NCI-H1048 (cell line): ENCODE measurements around the gene DOK6.
"Not testable (repeated sequence)": the region's sequence is repeated elsewhere in the genome, so short reads cannot be mapped to it uniquely, and the experiment has no call there.

Source experiments
- DNase-seq: peaks from one replicate; lab custom pipeline; 2025; lab: John Stamatoyannopoulos, UW

DOK6 gene

DNA sequence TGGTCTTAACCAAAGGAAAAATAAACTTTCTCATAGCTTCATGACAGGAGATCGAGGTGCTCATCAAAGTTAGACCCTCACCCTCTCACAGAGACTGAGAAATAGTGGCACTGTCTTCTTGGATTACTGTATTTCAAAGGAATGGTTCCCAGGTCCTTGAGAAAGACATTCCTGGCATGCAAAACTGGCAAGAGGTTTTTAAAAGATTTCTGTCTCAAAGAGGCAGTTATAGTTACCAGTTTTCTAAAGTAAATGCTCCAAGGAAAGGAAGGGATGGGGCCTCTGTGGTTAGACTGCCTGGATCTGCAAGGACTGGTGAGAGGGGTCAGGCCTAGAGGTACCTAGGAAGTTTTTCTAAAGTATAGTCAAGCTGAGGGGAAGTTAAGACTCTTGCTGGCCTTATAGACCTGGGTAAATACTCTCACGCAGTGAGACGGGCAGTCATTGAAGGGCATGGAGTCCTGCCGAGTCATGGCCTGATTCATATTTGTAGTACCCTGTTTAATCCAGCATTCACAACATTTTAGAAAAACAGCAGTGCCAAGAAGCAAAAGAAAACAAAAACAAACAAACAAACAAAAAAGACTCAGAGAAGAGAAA lies 226.1 kb downstream of the DOK6 start:
- no peak for DNase-seq

DNA sequence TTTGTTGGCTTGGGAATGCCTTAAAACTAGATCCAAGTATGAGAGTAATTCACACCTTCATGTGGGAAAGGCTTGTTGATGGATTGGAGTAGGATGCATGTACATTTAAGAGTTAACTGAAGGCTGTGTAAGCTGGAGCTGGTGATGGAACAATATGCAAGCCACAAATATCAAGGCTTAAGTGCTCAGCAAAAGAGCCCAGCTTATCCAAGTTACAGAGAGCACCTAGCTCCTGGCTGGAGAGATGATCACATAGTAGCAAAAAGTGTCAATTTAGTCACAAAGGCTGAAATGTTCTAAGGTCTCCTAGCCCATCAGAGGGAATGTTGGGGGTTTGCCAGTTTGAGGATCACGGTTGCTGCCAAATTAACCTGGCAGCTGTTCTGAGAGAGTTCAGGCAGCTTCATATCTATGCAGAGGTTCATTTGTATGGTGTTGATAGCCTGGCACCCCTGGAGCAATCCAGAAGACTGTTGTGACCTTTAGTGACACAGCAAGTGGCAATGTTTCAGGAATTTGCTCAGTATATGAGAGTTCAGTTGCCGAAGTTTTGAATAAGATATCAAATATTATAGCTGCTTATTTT lies 228.2 kb downstream of the DOK6 start:
- no peak for DNase-seq

DNA sequence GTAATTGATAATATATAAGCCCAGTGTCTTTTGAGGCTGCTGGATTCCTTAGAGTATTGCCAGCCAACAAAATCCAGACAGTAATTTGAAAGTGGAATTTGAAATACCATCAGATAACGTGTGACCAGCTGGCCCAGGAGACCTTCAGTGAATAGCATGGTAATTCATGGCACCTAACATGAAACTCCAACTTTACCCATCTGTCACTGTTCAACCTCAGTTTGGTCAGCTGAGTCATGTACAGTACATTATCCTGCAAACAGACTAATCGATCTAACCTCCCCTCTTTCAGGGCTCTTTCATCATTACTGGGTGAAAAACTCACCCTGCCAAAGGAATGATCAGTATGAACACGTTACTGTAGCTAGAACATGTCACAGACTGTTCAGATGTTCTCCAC lies 230.6 kb downstream of the DOK6 start:
- no peak for DNase-seq

DNA sequence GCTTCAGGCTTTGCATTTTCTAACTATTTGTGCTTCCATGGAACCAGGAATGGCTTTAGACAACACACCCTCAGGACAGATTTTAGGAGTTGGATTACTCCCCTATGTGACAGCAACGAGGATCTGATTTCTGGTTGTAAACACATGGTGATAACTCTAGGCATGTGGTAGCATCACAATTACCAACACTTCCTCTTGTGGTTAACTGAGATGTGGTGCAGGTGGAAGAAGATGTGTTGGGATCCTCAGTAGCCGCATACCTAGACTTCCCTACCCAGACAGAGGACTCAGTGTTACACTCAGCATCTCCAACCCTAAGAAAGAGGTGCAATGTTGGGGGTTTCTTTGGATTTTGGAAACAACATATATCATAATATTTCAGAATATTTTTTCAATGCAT lies 234.8 kb downstream of the DOK6 start:
- DNase-seq: no peak

DNA sequence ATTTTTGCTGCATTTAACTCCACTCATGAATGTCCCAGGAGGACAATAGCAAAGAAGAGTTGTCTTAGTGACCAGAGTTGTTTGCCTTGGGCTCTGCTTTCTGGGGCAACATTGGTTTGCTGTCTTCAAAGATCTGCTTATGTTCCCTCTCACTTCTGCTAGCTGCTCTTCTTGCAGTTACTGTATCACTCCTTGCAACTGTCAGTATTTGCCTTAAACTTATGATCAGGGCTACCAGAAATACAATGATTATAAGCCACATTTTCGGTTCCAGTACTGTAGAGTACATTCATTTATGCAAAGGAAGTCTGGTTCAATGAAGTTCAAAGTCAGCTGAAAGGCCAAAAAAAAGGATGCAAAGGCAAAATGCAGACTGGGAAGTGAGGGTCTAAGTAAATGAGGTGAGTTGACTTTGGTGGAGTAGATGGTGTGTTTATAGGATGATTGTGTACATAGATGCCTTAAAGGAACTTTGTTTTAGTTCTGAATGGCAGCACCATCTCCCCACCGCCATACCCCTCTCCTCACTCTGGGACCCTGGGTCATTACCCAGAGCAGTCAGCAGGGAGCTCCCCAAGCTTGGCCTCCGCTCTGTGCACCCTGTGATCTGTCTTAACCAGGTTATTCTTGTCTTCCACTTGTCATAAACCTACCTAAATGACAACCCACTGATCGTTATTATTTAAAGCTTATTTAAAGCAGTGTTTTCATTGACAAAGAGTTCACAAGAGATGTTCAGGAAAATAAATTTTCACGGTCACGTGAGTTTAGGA lies 236.0 kb downstream of the DOK6 start:
- DNase-seq: no peak

DNA sequence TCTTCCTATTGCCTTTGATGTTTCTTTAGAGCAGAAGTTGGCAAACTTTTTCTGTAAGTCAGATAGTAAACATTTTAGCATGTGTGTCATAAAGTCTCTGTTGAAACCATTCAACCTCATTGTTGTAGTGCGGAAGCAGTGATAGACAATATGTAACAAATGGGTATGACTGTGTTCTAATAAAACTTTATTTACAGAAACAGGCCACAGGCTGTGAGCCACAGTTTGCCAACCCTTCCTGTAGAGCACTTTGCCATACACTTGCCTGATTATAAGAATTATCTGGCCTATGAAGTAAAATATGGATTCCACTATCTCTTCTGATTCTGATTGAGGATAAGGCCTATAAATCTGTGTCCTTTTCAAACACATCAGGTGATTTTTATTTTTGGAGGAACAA lies 237.4 kb downstream of the DOK6 start:
- DNase-seq: no peak

DNA sequence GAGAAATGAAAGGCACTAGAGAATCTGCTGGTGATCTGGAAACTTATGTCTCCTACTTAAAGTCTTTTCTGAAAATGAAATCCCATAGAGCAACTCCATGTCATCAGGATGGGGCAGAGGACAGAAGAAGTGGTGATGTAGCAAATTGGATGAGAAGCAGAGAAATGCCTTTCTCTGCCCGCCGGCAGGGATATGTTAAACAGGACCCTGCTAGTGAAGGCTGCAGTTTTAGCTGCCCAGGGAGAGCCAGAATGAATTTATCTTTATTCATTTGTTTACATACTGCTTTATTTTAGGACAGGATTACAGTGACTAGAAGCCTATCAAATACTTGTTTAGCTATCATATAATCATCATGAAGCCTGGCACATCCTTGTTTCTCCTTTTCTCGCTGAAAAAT lies 247.0 kb downstream of the DOK6 start:
- no peak for DNase-seq

DNA sequence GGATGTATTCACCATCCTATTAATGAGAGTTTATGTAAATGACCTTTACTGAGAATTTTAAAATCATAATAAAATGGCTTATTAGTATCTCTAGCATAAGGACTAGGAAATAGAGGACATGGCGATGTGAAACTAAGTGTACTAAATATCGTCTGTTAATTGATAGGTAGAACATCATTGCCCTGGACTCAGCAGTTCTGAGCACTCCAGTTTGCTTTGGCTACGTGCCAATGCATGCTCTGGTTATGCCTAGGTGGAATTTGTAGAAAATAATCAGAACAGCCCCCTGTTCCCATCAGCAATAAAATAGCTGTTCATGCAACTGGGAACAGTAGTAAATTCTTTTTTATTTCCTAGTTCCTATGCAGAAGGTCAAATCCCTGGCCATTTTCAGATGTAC lies 247.8 kb downstream of the DOK6 start:
- no peak for DNase-seq

DNA sequence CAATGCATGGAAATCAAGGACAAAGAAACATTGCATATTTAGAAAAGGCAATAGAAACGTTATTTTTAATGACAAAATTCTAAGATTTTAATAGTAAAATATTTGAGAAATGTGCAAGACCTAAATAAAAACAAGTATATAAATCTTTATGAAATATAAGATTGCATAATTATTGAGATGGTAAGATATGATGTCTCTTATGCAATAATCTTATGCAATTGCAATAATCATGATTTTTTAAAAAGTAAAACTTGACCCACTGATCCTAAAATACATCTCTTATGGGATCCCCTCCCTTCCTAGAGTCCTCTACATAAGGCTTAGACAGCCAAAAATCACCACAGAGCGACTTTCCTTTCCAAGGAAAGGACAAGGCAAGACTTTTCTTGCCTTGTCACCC lies 249.0 kb downstream of the DOK6 start:
- no peak for DNase-seq

DNA sequence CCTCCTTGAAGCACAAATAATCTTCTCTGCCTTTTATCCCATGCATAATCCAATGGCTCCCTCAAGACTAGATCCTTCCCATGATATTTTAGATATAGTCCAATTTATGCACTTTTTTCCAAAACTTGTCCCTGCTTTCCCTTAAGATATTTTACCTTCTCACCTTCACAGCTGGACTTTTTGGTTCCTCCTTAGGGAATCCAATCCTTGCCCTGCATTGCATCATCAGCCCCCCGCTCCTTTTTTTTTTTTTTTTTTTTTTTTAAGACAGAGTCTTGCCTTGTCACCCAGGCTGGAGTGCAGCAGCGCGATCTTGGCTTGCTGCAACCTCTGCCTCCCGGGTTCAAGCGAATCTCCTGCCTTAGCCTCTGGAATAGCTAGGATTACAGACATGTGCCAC lies 250.6 kb downstream of the DOK6 start:
- no peak for DNase-seq

DNA sequence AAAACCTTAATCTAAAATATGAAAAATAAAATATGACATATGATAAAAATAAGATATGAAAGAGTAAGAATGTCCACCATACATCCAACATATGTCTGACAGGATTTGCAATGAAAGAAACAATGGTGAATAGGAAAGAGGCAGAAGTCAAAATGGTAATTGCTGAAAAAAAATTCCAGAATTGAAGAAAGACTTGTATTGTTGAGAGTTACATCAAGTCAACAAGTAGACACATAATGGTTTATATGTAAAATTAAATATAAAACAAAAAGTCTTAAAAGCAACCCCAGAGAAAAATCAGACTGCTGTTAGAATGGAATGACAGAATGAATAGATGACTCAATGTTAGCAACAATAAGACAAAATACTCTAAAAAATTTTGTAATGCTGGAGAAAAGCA lies 255.1 kb downstream of the DOK6 start:
- no peak for DNase-seq

DNA sequence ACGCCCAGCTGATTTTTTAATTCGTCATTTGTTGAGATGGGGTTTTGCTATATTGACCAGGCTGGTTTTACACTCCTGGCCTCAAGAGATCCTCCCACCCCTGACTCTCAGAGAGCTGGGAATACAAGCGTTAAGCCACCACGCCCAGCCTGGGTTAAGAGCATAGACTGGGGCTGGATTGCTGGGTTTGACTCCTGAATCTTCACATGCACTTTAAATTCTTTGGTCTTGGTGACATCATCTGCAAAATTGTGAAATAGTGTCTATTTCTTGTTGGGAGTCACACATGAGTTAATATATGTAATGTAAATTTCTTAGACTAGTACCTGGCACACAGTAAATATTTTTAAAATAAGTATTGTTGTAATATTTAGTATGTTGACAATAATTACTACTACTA lies 257.4 kb downstream of the DOK6 start:
- no peak for DNase-seq

DNA sequence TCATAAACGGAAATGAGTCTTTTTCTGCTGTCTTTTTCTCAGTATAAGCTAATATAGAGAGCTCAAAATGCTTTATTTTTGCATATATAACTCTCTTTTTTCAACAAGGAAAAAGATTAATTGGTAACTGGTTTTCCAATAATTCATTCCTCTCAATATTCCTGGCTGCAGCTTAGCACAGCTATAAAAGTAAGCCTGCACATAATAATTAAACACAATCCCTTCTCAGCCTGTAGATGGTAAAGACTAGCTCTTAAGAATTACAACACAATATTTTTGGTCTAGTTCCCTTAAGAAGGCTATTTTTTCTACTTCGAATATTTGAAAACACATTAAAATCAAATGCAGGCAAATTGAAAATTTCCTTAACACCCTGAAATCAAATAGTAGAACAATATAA lies 258.0 kb downstream of the DOK6 start:
- no peak for DNase-seq

DNA sequence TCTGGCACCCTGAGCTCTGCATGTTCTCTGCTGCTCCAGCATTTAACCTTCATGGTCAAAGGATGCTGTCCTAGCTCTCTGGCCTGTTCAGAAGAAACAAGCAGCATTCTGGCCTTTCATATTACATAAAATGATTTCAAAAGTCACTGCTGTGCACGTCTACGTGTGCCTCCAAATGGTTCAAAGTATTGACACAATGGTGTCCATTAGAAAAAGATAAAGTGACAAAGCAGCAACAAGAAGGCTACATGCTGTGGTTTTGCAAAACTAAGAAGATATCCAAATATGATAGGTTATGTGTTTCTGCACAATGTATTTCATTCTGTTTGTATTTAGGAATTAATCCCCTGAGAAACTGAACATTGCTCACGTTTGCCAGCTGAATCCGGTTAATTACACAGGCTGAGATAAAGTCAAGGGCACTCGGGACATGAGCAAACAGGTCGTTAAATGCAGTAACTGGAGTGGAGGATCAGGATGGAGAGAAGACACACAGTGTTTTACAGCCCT lies 258.5 kb downstream of the DOK6 start:
- no peak for DNase-seq

DNA sequence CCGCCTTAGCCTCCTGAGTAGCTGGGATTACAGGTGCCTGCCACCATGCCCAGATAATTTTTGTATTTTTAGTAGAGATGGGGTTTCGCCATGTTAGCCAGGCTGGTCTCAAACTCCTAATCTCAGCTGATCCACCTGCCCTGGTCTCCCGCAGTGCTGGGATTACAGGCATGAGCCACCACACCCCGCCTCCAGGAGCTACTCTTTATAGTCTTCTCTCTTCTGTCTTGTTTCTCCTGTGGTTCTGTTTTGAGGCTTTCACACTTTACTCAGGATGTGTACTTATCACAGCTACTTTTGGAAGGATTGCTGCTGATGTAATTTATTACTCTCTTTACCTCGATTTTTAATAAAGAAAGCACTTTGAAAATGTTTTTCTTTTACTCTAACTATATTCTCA lies 261.4 kb downstream of the DOK6 start:
- not testable (repeated sequence) for DNase-seq

DNA sequence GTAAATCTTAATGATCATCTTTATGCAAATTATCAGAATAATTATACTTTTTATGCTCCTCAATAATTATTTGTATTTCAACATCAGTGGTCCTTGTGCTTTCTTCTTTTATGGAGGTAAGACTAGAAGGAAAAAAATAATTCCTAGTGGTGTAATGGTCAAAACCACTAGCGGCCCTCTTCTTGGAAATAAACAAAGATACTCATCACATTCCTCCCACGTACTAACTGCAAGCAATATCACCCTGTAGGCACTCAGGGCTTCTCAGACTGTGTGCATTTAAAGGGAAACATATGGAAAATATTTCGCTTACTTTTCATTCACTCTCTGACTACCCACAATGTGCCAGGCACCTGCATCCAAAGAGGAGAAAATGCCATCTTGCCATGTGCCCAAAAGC lies 263.7 kb downstream of the DOK6 start:
- no peak for DNase-seq

DNA sequence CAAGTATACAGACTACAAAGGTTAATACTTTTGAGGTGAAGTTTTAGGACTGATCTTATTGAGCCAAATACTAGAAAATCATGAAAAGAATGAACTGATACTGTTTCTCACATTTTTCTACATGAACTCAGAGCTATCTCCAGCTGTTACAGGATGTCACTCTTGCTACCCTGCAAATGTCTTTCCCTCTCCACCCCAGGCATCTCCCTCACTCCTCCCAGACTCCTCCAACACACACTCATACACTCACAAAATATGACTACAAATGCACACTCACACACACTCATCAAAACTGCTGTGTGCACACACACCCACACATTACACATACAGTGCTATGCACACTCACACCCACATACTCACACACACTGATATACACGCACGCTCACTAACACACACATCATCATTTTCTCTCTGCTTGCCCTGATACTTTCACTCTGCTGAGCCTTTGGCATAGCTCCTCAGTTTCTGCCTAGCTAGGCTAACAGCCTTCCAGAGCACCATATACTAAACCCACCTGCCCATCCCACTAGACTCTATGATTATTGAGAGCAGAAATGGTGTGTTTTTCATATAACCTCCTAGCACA lies 273.7 kb downstream of the DOK6 start:
- no peak for DNase-seq

DNA sequence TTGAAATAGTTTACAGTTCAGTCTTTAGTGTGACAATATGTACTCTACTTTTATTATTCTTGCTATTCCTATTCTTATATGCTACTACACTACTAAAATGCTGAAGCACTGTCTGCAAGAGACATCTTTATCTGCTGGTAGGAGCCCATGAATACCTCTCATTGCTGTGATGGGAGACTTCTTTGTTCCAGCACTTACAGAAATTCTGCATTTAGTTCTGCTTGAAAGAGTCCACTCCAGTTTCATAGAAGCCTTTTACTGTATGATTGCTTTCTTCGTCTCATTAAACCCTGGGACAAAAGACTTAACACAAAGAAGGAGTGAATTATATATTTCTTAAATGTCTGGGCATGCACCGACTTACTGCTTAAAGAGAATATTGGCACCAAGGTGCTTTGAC lies 274.3 kb downstream of the DOK6 start:
- DNase-seq: no peak

DNA sequence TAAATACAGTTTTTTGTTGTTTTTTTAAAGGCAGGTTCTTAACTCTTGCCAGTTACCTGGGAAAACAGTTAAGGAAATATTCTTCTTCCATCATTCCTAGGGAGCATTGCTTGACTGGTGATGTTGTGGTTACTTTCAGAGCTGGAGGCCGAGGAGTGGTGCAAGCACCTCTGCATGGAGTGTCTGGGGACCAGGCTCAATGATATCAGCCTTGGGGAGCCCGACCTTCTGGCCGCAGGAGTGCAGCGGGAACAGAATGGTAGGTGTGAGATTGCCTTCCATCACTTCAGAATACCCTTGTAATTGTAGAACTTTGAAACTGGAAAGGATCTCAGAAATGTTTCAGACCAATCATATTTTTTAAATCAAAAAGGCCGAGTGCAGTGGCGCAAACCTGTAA lies 276.9 kb downstream of the DOK6 start:
- DNase-seq: no peak

DNA sequence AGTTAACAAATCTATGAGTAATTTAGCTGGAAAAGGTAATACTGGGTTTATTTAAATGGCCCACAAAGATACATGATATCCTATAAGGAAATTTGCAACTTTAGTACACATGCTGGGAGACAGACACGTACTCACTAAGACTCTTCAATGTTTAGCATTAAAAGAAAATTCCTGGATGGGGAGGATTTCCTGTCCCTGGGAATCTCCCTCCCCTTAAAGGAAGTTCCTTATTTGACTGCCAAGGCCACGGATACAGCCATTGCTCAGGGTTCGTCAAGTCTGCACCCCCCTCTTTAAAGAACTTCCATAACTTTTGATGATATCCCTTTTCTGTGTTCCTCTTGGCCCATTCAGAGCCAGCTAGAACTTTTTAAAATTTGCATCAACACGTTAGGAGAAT lies 279.4 kb downstream of the DOK6 start:
- DNase-seq: no peak

DNA sequence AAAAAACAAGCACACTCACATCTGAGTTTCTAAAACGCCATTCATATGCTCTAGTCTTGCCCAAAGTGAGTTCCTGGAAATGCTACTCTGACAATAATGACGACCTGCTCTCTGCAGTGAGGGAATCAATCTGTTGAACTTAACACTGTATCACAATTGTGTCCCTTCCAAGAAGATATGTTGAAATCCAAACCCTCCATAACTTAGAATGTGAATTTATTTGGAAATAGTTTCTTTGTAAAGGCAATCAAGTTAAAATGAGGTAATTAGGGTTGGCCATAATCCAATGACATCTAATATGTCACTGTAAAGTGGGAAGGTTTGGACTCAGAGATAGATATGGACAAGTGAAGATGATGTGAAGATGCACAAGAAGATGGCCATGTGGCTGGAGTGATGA lies 282.5 kb downstream of the DOK6 start:
- no peak for DNase-seq

DNA sequence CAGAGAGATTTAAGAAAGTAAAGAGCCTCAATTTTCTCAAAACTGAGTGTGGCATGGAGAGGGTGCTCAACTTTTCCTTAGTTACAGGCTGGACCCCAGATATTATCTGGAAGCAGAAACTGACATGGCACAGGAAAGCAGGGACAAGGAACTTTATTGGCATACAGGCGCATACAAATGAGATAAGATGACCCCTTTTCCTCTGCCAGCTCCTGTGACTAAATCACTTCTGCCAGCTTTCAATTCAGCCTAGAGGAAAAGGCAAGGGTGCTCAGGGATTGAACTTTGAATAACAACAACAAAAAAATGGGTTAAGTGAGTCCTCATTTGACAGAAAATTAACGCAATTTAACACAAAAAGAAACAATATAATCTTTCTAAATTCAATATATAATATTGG lies 284.1 kb downstream of the DOK6 start:
- DNase-seq: no peak

DNA sequence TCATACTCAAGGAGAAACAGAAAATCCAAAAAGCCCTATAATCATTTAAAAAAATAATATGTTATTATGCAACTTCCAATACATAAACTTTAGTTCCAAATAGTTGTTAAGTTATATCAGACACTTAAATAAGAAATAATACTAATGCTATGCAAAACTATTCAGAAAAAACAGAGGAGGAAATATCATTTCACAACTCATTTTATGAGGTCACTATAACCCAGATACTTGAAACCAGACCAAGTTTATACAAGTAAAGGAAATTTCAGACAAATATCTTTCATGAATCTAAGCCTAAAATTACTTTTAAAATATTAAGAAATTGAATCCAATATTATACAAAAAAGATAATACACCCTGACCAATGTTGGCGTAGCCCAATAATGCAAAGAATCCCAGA lies 286.2 kb downstream of the DOK6 start:
- DNase-seq: no peak
